OCI-M1 (cell line): Measurements from ENCODE around the gene GIGYF2.
"Not testable (repeated sequence)": the region's sequence is repeated elsewhere in the genome, so short reads cannot be mapped to it uniquely, and the experiment has no call there.

Experiments used
- DNase-seq: peaks from one replicate; lab custom pipeline; 2025; lab: John Stamatoyannopoulos, UW

GIGYF2 gene

GRCh38 chr2:232687382-232688160 lies 9.6 kb upstream of the GIGYF2 start:
- no peak for DNase-seq

- no peak for DNase-seq
Observed at GRCh38 chr2:232688201-232688600, 8.9 kb upstream of the GIGYF2 start.

GRCh38 chr2:232689152-232689910 lies 7.8 kb upstream of the GIGYF2 start:
- DNase-seq, result no peak

GRCh38 chr2:232691117-232691516 lies 6.0 kb upstream of the GIGYF2 start:
- not testable (repeated sequence) for DNase-seq

GRCh38 chr2:232693344-232693743 lies 3.8 kb upstream of the GIGYF2 start:
- DNase-seq, result no peak

GRCh38 chr2:232696609-232697058 lies 497 bp upstream of the GIGYF2 start:
- no peak for DNase-seq

GRCh38 chr2:232697807-232698110 lies 628 bp downstream of the GIGYF2 start:
- peak; percentile 49 for DNase-seq

GRCh38 chr2:232698556-232699091 lies 1.5 kb downstream of the GIGYF2 start:
- DNase-seq, result peak; percentile 38

- no peak for DNase-seq
Observed at GRCh38 chr2:232699110-232699509, 2.0 kb downstream of the GIGYF2 start.

GRCh38 chr2:232700154-232700553 lies 3.0 kb downstream of the GIGYF2 start:
- DNase-seq, result peak; percentile 21

GRCh38 chr2:232707076-232707475 lies 9.9 kb downstream of the GIGYF2 start:
- DNase-seq, result no peak

GRCh38 chr2:232713505-232713904 lies 16.4 kb downstream of the GIGYF2 start:
- DNase-seq, result no peak

GRCh38 chr2:232714969-232715368 lies 17.8 kb downstream of the GIGYF2 start:
- no peak for DNase-seq

- DNase-seq, result not testable (repeated sequence)
Observed at GRCh38 chr2:232720056-232720455, 22.9 kb downstream of the GIGYF2 start.

GRCh38 chr2:232721261-232721660 lies 24.1 kb downstream of the GIGYF2 start:
- DNase-seq, result no peak

- DNase-seq, result no peak
Observed at GRCh38 chr2:232721882-232722281, 24.8 kb downstream of the GIGYF2 start.

- no peak for DNase-seq
Observed at GRCh38 chr2:232723027-232723426, 25.9 kb downstream of the GIGYF2 start.

GRCh38 chr2:232728785-232729184 lies 31.7 kb downstream of the GIGYF2 start:
- DNase-seq, result no peak

GRCh38 chr2:232731470-232731869 lies 34.3 kb downstream of the GIGYF2 start:
- no peak for DNase-seq

- DNase-seq, result no peak
Observed at GRCh38 chr2:232741294-232741693, 44.2 kb downstream of the GIGYF2 start.

- DNase-seq, result no peak
Observed at GRCh38 chr2:232741972-232742371, 44.8 kb downstream of the GIGYF2 start.

- no peak for DNase-seq
Observed at GRCh38 chr2:232744963-232745362, 47.8 kb downstream of the GIGYF2 start.

GRCh38 chr2:232748038-232748437 lies 50.9 kb downstream of the GIGYF2 start:
- no peak for DNase-seq
